ENCODE data around the gene EN1. TPM values are rescaled to one million over a fixed set of nuclear protein-coding genes. Genes with fewer than 3 reads are reported as not detected.

Gene EN1
- total RNA-seq = not detected in 2 replicates

- DNase-seq (ENCODE audit: low read depth in 2 of 2) = no peak
These were observed at the start of gene EN1 for GRCh38 chr2:118846953-118847761. Gene EN1 (minus strand): TSS chr2:118847648. CDS start chr2:118847167, 481 bp downstream.

DNA sequence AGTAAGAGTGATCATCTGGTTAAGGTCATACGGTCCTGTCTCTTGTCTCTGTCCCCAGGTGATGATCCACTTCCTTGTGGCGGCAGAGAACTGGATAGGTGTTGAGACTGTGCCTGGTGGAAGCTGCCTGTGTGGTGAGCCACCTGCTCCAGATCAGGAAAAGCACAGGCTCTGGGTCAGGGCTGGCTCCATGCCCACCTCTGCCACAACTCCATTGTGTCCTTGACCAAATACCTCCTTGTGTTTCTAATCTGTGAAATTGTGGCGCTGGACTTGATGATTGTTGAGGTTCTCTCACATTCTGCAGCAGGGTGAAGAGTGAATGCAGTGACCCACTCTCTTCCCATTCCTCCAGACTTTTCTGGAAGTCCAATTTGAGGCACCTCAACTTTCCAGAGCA lies 45.7 kb upstream of the EN1 start:
- DNase-seq (ENCODE audit: low read depth in 2 of 2) = no peak

DNA sequence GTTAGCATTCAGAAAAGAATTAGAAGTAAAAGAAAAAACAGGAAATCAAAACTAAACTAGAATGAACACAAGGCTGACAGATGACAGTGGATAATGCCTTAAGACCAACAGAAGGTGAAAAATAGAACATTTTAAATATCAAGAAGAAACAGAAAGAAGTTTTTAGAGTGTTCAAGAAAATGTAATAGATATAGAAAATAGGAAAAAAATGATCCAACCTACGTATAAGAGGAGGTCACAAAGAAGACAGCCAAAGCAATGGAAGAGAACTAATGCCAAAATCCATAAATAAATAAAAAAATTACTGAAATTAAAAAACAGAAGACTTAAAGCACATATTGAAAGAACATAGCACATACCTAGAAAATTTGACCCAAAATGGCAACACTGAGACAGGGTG lies 42.5 kb upstream of the EN1 start:
- DNase-seq (ENCODE audit: low read depth in 2 of 2) = no peak

- DNase-seq (ENCODE audit: low read depth in 2 of 2) = no peak
These were observed 36.3 kb upstream of the EN1 start for GRCh38 chr2:118883792-118884191.

DNA sequence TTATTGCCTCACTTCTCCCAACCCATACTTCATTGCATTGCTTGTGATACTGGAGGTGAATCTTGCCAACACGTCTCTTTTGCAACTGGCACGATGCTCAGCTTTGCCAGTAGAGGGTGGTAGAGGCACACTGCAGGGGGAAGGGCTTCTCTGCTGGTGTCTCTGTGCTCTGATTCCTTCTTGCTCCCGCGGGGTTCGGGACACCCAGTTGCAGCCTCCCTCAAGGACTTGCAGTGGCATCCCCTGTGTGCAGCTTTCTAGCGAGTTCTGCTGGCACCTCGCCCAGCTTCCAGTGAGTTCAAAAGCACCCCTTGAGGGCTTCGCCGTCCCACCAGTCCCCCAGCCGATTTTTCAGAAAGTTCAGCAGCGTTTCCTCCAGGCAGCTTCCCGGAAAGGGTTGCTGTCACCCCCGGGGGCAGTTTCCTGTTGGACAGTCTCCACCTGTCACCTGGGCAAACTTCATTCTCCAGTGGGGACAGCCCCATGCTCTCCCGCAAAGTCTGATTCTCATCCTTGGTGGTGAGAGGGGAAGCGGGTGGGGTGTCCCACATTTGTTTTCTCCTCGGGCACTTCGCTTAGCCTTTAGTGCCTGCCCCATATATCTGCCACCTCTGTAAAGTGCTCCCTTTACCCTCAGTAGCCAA lies 35.4 kb upstream of the EN1 start:
- DNase-seq (ENCODE audit: low read depth in 2 of 2) = peak; percentile 65 to 70

GRCh38 chr2:118881490-118882129 lies 34.2 kb upstream of the EN1 start:
- peak; percentile 54 to 68 for DNase-seq (ENCODE audit: low read depth in 2 of 2)

DNA sequence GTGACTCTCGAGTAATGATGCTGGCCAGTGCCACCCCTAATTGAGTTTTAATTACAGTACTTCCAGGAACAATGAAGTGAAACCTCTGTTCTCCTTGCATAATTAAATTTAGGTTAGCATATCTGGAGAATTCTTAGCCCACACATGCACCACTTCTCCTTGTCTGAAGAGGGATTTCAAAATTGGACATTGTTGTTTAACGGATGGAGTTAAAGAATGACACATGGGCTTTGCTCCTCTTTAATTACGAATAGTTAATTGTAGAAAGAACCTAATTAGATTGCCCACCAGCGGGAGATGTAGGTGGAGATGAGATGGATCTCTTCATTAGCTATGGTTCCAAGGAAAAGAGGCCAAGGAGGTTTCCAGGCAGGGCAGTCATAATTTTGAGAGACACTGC lies 33.1 kb upstream of the EN1 start:
- no peak for DNase-seq (ENCODE audit: low read depth in 2 of 2)

DNA sequence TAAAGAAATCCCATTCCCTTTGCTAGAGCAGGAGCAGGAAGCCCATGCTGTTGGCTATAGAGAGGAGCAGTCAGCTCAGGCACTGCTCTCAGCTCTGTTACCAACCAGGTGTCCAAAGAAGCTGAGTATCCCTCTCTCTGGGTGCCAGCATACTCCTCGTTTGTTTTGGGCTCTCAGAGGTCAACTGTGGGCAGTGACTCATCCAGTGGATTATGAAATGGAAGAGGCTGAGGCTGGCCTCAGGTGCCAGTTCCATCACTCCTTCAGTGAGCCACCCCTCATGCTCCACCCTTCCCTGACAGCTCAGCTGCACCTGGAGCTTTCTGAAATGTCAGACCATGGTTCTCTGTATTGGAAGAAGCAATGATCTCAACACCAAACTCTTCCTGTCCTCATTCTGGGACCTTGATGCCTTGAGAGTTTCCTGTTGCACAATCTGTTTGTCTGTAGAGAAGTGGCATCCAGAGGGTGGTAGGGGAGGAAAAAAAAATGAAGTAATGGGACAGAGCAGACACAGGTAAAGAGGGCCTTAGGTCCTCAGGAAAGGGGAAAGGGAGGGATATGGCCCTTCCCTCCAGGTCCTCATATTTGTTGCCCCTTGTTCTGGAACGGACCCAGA lies 31.2 kb upstream of the EN1 start:
- DNase-seq (ENCODE audit: low read depth in 2 of 2) = no peak

- no peak for DNase-seq (ENCODE audit: low read depth in 2 of 2)
These were observed 27.9 kb upstream of the EN1 start for GRCh38 chr2:118875318-118875717.

GRCh38 chr2:118874324-118874723 lies 26.9 kb upstream of the EN1 start:
- no peak for DNase-seq (ENCODE audit: low read depth in 2 of 2)

- peak; percentile 65 to 77 for DNase-seq (ENCODE audit: low read depth in 2 of 2)
These were observed 17.7 kb upstream of the EN1 start for GRCh38 chr2:118865106-118865505.

DNA sequence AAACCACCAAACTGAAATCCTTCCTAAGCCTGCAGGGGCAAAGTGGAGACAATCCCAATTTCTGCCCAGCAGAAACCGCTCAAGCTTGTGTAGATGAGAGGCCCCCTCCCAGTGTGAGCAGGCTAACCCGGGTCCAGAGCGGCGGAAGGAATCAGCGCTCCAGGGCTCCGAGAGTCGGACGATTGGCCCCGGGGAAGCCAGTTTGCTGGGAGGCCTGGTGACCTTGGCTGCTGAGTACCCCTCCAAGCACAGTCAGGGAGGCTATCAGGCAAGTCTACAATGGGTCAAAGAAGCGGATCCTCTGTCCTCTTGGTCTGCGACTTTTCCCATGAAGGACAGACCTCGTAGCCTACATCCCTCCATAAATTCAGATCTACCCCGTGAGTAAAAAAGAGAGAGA lies 16.8 kb upstream of the EN1 start:
- no peak for DNase-seq (ENCODE audit: low read depth in 2 of 2)

DNA sequence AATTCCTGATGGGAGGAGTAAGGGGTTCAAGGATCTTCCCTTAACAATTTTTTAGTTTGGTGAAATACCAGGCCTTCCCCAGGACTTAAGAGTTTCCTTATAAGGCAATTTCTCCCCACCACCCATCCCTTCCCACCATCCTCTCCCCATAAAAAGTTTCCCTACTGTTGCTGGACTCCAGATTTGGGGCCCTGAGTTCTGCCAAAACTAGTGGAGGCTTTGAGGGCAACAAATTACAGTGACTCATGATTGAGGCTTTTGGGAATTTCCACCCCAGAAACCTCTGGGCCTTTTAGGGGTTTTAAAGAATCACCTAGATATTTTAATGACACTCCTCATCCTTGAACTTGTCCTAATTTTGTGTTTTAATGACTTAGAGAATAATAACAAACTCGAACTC lies 14.3 kb upstream of the EN1 start:
- no peak for DNase-seq (ENCODE audit: low read depth in 2 of 2)

DNA sequence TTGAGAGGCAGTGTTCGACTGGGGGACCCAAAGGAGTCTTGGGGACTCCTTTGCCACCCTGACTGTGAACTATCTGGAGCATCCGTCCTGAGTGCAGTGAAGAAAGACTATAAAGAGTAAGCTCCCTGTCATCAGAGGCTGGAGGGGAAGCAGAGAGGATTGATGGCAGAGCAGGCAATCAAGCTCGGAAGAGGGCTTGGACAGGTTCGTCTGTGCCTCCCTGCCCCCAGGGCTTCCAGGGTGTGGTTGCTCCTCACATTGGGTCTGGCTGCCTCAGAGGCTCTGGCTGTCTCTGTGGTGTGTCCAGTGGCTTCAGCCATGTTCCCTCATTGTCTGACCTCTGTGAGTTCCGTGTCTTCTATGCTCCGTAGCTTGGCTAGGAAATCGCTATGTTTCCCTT lies 13.8 kb upstream of the EN1 start:
- DNase-seq (ENCODE audit: low read depth in 2 of 2) = no peak

- no peak for DNase-seq (ENCODE audit: low read depth in 2 of 2)
These were observed 13.1 kb upstream of the EN1 start for GRCh38 chr2:118860506-118860905.

GRCh38 chr2:118859157-118859770 lies 11.8 kb upstream of the EN1 start:
- DNase-seq (ENCODE audit: low read depth in 2 of 2) = no peak

GRCh38 chr2:118858485-118859156 lies 11.2 kb upstream of the EN1 start:
- no peak for DNase-seq (ENCODE audit: low read depth in 2 of 2)

- no peak for DNase-seq (ENCODE audit: low read depth in 2 of 2)
These were observed 10.4 kb upstream of the EN1 start for GRCh38 chr2:118857677-118858484.

- DNase-seq (ENCODE audit: low read depth in 2 of 2) = no peak
These were observed 9.7 kb upstream of the EN1 start for GRCh38 chr2:118856978-118857676.

All from lung microvascular endothelial cell (primary cell).